HG02870 (cell line): Measurements from ENCODE around the gene JOSD1.

ENCODE experiments used
- ATAC-seq: cut with Tn5 transposase; IDR thresholded peaks from one replicate; pipeline ENCODE4 v1.9.1; 2021; ENCODE audit warnings: mild to moderate bottlenecking, moderate library complexity; ENCODE audit not compliant: unreplicated experiment

JOSD1 gene

DNA sequence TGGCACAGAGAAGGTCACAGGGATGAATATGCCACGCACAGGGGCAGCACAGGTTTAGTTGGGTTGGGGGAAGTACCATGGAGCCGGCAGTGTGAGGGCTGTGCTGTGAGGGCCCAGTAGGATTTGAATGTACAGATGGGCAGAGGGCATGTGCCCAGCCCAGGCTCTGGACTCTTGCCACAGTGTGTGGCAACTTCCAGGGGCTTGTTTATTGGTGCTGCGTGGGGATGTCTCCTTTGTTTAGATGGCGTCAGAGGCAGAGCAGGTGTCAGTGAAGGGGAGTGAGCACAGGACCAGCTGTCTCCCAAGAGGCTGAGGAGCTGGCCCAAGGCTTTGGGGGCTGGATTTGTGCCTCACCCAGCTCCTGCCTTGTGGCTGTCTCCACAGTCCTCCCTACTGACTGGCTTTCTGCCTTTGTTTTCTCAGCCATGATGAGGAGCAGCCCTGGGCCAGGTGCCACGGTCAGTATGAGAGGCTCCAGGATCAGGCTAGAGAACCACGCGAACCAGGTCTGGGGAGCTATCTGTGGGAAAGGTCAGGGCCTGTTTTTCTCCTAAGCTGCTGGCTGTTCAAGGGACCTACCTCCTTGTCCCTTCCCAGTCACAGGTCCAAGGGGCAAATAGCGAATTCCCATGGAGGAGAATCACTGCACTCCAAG, 33.1 kb upstream of the JOSD1 start:
- ATAC-seq, result no peak

DNA sequence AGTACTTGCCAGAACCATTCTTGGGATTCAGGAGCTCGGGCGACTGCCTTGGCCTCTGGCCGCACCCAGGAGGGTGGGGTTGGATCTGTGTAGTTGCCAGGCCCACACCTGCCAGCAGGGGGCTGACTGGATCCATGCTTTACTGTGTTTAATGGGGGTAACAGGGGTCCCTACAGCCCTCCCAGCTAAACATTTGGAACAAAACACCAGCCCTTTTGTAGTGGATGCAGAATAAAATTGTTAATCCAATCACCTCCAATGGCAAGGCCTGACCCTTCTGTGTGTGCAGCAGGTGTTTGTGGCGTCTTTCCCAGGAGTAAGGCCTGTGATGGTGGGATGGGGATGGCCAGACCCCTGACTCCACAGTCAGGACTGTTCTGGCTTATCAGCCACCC, 32.6 kb upstream of the JOSD1 start:
- ATAC-seq, result no peak

DNA sequence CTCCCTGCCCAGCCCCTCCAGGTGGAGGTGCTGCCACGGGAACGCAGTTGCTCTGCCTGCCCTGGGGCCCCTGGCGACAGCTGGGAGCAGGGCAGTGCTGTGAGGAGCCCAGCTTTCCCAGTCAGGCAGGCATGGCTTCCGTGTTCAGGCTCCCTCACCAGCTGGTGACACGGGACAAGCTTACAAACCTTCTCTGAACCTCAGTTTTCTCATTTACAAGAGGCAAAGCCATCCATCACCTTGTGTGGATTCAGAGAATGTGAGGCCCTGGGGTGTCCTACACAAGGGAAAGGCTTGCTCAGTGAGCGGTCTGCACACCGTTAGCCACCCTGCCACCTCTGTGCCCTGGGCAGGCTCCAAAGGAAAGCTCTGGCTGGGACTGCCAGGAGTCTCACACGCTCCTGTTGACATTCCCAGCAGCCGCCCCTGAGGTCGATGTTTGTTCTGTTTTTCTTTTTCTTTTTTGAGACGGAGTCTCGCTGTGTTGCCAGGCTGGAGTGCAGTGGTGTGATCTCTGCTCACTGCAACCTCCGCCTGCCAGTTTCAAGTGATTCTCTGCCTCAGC, 31.6 kb upstream of the JOSD1 start:
- no peak for ATAC-seq

- ATAC-seq, result no peak
These were observed 31.0 kb upstream of the JOSD1 start for GRCh38 chr22:38731703-38732161.

DNA sequence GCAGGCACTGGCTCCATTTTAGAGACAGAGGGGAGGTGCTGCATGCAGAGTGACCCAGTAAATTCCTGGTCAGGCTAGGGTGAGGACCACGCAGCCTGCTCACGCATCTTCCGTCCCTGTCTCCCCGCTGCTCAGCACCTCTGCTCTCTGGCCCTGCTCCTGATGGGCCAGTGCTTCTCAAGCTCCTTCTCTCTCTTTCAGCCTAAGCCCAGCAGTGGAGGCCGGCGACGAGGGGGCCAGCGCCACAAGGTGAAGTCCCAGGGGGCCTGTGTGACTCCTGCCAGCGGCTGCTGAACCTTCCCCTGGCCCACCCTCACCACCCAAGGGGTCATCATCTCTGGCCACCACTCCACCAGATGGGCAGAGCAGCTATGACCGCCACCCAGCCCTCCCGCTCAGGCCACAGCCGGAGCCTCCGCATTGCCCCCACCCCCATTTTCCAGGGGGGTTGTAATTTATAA, 29.7 kb upstream of the JOSD1 start:
- ATAC-seq, result no peak

GRCh38 chr22:38729946-38730345, 29.2 kb upstream of the JOSD1 start:
- no peak for ATAC-seq

DNA sequence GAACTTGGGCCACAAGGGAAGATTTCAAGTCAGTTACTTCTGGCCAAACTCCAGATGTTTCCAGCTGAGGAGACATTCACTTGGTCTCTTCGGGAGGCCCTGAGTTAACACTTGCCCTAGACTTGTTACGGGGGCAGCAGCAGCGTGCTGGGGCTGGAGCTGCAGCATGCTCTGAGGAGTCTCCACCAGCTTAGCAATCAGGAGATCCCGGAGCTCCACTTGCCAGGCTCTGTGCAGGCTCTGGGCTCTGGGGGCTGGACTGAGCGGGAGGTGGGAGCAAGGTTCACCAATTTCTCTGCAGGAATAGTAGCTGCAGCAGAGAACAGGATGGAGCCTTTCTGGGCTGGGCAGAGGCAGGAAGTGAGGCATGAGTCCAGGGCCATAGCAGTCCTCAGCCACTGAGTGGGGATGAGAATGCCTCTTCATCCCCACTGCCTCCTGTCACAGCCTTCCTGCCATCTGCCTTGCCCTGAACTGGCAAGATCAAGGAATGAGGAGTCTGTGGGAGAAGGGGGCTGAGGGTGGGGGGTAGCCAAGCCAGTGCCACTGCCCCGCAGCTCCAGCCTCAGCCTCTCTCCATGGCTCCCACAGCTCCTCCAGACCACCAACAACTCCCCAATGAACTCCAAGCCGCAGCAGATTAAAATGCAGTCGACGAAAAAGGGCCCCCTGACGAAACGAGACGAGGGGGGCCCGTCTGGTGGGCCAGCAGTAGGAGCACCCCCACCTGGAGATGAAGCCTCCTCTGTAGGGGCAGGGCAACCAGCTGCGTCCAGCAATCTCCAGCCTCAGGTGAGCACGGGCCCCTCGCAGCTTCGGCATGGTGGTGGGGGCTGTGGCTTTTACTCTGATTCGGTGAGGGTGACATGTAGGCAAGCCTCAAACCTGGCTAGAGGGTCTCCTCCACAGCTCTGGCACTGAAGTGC, 28.4 kb upstream of the JOSD1 start:
- ATAC-seq, result no peak

GRCh38 chr22:38727530-38728451, 27.0 kb upstream of the JOSD1 start:
- no peak for ATAC-seq

GRCh38 chr22:38727123-38727522, 26.4 kb upstream of the JOSD1 start:
- no peak for ATAC-seq

DNA sequence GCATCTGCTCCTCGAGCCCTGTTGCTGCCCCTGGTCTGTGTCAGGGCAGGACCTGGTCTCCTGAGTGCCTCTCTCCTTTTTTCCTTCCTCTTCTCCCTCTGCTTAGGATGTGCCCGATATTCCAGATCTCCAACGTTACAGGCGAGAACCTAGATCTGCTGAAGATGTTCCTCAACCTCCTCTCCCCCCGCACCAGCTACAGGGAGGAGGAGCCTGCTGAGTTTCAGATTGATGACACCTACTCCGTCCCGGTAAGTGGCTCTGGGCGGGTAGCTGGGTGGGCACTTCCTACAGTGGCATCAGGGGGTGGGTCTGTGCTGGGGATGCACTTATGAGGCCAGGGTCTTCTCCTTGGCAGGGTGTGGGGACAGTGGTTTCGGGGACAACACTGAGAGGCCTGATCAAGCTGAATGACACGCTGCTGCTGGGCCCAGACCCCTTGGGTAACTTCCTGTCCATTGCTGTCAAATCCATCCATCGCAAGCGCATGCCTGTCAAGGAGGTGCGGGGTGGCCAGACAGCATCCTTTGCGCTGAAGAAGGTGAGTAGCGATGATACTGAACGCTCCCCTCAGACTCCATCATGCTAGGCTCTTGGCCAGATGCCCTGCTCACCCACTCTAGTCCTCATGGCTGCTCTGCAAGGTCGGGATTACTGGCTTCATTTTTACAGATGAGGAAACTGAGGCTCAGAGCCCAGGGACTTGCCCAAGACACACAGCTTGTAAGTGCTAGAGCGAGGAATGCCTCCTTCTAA, 25.3 kb upstream of the JOSD1 start:
- ATAC-seq, result no peak

DNA sequence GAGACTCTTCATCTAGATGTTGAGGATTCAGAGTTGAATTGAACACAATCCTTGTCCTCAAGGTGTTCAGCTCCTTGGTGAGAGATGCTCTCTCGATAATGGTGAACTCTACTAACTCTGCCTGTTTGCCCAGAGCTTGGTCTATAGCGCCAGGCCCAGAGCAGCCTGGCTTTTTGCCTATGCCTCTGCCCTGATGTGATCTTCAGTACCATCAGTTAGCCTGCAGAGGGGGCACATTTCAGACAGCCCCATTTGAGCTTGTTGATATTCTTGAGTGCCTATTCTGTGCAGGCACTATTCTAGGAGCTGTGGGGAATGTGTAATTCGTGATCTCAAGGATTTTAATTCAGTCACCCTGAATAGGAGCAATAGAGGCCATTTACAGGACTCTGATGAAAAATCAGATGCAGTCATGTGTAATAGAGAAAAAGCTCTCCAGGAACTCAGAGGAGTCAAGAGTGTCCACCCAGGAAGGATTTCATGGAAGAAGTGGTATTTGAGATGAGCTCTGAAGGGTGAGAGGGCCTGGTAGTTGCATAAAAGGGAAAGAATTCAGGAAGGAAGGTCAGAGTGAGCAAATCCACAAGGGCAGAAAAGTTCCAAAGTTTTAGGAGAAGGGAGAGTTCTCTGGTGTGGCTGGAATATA, 24.3 kb upstream of the JOSD1 start:
- no peak for ATAC-seq

DNA sequence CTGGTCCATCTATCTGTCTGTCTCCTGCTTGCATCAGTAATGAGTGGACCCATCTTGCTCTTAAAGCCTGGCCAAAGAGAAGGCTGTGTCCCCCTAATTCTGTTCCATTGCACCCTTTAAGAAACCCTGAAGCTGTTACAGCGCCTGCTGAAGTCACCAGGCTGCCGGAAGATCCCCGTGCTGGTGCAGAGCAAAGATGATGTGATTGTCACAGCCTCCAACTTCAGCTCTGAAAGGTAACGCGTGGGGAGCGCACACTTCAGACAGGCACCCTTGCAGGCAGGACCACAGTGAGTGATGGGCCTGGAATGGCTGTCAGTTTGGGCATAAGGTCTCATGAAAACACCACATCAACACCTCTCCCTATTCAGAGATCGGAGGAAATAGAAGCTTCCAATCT, 23.4 kb upstream of the JOSD1 start:
- no peak for ATAC-seq

- no peak for ATAC-seq
These were observed 20.8 kb upstream of the JOSD1 start for GRCh38 chr22:38721551-38721950.

- ATAC-seq, result no peak
These were observed 19.6 kb upstream of the JOSD1 start for GRCh38 chr22:38720350-38720749.

DNA sequence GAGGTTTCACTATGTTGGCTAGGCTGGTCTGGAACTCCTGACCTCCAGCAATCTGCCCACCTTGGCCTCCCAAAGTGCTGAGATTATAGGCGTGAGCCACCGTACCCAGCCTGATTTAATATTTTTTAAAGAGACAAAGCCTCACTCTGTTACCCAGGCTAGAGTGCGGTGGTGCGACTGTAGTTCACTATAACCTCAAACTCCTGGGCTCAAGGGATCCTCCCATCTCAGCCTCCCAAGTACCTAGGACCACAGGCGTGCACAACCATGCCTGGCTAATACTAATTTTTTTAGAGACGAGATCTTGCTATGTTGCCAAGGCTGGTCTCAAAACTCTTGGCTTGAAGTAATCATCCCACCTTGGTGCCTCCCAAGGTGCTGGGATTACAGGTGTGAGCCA, 18.5 kb upstream of the JOSD1 start:
- ATAC-seq, result no peak

- no peak for ATAC-seq
These were observed 17.7 kb upstream of the JOSD1 start for GRCh38 chr22:38718414-38718813.

DNA sequence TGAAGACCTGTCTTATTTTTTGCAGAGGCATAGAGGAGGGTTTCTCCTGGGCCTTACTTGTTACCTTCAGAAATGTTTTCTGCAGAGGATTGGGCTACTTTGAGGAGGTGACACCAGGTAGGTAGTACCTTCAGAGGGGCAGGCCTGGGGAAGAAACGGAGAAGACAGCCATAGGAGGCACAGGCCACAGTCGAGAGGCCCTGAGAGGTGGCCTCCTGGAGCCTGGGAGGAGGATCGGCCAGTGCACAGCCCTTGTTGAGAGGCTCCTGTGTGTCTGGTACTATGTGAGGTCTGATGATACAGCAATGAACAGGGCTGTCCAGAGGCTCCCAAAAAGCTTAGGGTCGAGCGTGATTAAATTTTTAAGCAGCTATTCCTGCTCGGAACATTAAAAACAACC, 16.5 kb upstream of the JOSD1 start:
- no peak for ATAC-seq

DNA sequence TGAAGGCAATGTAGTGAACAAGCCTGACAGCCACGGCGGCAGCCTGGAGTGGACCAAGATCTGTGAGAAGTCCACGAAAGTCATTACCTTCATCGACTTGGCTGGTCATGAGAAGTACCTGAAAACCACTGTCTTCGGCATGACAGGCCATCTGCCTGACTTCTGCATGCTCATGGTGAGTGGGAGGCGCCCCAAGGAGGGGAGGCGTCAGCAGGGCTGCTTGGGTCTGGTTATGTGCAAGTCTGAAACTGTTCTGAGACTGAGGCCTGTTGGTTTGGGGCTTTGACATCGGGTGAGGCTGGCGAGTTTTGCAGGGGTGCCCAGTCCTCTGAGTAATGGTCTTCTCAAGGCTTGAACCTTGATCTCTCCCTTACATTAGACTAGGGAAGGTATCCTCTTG, 16.1 kb upstream of the JOSD1 start:
- no peak for ATAC-seq

GRCh38 chr22:38716271-38716670, 15.5 kb upstream of the JOSD1 start:
- ATAC-seq, result no peak

- no peak for ATAC-seq
These were observed 15.1 kb upstream of the JOSD1 start for GRCh38 chr22:38715852-38716251.
